HG03575 (cell line): ENCODE data around the gene ENTREP3.

Experiments used
- ATAC-seq: cut with Tn5 transposase; IDR thresholded peaks from one replicate; pipeline ENCODE4 v1.9.1; 2021; ENCODE audit not compliant: unreplicated experiment, insufficient number of reproducible peaks, low FRiP score; ENCODE audit errors: extremely low read depth

ENTREP3 gene

DNA sequence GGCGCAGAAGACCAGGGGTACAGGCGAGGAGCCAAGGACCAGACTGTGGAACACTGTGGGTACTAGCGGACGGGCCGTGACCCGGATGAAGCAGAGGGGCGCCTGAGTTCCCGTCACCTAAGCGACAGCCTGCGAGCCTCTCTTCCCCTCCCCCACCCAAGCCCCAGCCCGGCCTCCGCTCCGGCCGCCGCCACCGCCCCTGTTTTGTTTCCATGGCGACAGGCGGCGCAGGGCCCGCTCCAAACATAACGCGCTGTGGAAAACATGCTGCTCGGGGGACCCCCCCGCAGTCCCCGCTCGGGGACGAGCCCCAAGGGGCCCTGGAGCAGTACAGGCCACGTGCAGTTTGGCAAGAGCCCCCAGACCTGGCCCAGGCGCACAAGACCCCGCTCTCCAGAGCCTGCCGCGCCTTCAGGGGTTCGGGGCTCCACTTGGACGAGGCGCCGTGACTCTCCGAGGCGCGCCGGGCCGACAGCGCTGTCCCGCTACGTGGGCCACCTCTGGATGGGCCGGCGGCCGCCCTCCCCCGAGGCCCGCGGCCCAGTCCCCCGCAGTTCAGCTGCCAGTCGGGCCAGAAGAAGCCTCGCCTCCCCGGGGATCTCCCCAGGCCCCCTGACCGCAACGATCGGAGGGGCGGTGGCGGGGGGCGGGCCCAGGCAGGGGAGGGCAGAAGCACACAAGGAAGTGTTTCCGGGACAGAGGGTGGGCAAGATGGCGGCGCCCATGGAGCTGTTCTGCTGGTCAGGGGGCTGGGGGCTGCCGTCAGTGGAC lies 46.6 kb downstream of the ENTREP3 start, which contains the start of gene MTX1:
TSS of gene MTX1 (plus strand) at position 155 of the 771 bp plus-strand sequence. CDS start at position 265, 110 bp downstream.
- no peak for ATAC-seq

DNA sequence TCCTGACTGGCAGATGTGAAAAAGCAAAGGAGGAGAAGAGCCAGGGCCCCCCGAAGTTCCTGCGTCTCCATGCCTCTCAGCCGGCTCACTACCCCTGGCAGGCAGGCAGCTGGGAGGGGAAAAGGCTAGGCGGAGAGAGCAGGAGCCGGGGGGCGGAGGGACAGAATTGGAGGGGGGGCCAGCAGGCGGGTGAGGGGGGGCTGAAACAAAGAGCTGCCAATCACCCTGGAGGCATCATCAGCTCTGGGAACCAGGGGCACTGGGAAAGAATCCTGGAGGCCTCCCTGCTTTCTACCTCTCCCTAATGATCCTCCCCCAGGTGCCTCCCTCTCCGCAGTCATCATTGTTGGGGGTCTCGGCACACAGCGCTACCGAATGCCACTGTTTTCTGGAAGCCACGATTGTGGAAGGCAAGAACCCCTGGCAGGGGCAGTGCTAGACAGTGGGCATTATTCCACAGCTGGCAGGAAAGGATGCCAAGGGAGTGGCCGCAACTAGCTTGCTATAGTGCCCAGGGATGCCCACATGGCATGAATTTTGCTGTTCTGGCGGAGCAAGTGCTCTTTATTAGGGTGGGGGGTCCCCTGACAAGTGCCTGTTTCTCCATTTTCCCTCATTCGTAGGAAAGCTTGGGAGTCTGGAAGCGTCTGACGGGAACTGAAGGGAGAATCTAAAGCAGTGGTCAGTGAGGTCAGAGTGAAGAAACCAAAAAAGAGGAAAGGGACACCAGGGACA lies 47.3 kb downstream of the ENTREP3 start, which contains the start of gene THBS3:
TSS of gene THBS3 (minus strand) at position 92 of the 735 bp plus-strand sequence. CDS start at position 71, 21 bp downstream.
- no peak for ATAC-seq

DNA sequence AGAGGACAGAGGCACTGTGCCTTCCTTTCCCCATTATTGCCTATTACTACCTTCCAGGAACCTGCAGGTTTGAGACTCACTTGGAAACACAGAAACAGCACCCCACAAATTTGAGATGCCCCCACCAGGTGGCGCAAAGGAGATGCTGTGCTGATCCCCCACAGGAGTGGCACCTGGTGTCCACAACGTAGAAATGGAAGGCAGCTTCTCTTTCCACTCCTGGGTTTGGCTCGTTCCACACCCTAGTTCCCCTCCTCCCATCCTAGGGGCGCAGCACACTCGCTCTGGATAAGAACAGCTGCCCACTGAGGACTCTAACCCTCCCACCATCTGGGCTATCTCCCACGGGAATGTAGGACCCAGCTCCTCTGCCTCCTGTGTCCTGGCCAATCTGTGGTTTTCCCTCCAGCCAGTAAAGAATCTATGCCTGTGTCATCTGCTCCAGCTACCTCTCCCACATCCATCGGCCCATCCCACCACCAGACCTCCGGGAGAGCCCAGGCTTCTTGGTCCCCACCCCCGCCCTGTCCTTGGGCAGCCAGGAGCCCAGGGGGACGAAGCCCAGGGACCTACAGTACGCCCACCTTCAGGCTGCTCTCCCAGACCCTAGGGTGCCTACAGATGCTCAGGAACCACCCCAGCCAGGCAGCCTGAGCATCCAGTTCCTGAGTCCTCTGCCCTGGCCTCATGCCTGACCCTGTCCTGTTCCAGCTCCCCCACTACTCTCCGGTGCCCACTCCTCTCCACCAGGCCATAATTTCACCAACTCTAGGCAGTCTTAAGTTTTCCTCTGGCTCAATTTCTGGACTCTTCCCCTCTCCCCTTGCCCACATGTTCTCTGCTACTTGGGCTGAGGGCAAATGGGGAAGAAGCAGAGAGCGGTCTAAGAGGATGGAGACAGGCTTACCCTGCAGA lies 48.1 kb downstream of the ENTREP3 start:
- no peak for ATAC-seq

DNA sequence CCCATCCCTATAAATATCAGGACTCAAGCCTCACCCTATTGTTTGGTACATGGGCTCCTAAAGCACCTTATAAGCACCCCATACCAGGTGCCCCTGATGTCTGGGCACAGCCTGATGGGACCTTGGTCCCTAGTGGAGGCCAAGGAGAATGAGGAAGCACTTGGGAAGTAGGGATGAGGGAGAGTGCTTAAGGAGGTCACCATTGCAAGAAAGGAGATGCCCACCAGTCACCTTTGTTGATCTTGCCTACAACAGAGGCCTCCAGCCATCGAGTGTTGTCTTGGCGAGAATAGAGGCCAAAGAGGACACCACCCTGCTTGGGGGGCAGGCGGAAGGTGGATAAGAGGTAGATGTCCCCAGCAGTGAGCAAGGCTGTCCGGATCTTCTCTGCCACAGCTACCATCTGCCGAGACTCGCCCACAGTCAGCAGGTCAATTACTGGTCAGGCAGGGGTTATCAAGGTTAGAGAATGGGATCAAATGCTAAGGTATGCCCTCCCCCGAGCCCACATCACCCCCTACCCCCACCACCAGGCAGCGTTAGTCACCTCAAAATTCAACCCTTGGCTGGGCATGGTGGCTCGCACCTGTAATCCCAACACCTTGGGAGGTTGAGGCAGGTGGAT lies 49.2 kb downstream of the ENTREP3 start:
- no peak for ATAC-seq

DNA sequence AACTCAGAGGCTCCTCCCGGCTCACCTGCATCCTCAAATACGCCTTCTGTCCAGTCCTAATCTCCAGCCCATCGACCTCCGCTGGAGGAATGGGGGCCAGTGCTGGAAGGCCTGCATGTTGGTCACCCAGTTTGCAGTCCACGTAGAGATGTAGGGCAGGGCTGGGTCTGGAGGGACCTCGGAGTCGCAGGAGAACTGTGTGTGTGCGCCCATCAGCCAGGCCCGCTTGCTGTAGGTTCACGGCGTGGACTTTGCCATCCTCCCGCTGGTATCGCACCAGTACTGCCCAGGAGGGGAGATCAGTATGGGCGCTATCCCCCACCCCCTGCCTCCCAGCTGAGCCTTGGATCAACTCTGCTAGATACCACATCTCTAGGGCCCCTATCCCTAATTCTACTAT lies 50.2 kb downstream of the ENTREP3 start:
- no peak for ATAC-seq

DNA sequence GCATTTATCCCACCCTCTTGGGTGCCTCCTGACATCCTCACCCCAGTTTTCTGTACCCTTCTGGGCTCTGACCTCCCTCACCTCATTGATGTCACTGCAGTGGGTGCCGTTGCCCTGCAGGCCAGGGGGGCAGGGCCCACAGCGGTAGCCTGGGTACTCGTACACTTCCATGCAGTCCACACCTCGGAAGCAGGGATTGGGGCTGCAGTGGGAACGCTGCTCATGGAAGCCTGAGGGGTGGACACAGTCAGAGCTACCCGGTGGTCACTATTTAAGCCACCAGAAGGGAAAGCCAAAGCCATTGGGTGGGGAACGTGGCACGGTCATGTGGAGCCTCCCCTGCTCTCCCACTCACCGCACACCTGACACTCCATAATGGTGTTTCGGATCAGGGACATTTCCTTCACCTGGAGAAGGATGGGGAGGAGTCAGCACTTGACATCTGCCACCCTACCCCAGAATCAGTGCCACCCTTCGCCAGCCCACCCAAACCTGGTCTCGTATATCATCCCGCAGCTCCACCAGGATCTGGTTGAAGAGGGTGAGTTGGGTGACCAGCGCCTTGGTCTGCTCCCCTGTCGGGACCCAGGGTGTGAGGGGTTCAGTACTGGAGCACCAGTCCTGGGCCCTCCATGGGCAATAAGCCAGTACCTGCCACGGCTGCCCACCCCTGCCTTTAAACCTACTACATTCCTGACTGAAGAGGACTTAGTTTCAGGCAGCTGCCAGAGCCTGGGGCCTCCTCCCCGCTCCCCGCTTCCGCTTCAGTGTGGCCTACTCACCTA lies 52.4 kb downstream of the ENTREP3 start:
- no peak for ATAC-seq

DNA sequence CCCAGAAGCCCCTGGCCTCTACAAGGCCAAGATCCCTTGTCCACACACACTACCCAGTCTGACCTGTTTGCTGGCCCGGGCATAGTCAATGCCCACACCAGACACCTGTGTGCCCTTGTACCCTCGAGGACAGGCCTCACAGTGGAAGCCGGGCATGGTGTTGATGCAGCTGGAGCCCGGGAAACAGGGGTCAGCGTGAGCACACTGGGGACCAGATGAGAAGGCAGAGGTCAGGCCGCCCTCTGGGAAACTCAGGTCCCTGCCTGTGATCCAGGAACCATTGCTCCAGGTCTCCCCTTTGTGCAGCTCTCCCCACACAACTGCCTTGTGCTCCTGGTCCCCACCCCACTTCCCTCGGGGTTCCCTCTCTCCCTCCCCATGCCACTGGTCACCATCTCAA lies 53.1 kb downstream of the ENTREP3 start:
- no peak for ATAC-seq

DNA sequence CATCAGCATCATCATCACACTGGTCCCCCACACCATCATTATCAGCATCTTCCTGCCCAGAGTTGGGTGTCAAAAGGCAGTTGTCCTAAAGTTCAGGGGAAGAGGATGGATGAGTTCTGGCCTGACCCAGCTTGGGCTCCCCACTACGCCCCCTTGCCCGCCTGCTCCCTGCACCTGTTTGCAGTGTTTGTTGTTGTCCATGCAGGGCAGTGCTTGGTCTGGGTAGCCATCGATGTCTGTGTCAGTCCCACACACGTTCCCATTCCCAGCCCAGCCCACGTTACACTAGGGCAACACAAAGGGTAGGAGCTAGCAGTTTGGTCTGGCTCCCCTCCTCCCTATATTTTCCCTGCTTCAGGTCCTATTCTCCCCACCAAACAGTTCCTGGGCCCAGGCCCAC lies 54.4 kb downstream of the ENTREP3 start:
- no peak for ATAC-seq

DNA sequence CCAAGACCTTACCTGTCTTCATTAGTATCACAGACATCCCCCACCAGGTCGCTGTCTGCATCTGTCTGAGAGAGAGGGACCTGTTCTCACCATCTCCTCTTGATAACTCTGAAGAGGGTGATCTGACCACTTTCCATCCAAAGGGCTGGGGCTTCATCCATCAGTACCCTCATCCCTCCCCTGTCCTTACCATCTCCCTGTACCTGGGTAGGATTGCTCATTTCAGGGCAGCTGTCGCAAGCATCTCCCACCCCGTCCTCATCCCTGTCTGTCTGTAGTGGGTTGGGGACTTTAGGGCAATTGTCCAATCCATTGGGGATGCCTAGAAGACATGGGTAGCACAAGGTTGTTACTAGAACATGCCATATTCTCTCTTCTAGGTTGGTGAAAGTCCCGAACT lies 55.5 kb downstream of the ENTREP3 start:
- no peak for ATAC-seq

DNA sequence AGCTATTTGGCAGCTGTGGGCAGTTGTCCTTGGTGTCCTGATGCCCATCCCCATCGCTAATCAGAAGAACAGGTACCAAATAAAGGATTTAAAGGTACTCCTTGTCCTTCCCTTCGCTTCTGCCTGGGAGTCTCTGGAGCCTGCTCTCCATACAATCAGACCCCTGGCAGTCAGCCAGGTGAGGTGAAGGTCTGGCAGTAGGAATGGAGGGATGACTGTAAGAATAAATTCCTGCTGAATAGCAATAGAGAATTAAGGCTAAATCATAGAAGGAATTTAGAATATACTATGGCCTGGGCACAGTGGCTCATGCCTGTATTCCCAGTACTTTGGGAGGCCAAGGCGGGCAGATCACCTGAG lies 56.8 kb downstream of the ENTREP3 start:
- no peak for ATAC-seq

DNA sequence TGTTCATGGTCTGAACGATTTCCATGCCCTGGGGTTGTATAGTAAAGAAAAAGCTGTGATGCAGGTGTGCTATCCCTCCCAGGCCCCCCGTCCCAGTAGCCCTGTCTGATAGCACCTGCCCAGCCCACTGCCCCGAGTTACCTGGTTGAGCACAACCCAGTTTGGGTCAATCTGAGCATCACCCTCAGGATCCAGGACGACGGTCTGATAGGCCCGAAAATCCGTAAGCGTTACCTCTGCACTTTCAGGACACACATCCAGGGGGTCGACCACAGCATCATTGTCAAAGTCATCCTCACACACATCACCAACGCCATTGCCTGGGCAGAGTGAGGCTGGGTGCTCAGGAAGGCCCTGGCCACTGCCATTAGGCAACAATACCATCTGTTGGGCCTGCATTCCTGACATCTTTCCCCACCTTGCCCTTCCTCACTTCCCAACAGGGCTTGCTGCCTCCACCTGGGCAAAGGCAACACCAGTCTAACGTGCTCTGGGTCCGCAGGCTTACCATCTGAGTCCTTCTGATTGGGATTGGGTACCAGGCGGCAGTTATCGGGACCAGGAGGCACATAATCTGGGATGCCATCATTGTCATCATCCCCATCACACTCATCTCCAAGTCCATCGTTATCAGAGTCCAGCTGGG lies 57.3 kb downstream of the ENTREP3 start:
- no peak for ATAC-seq
